Stimulated activated CD8-positive, alpha-beta memory T cell treated with anti-CD3 and anti-CD28 coated beads, Interleukin-2, amount 100 ng/mL, for 1 hour (primary cell): ENCODE measurements around the gene PKIB.

ENCODE experiments used
- DNase-seq, 2 donors: peaks; one replicate each; pipeline ENCODE4 v3.0.0-alpha.2; 2020; ENCODE audit warnings: low read depth in 2 of 2

The PKIB gene

GRCh38 chr6:122669418-122669817, 59.2 kb downstream of the PKIB start:
- DNase-seq, result no peak

GRCh38 chr6:122669868-122670267, 59.7 kb downstream of the PKIB start:
- no peak for DNase-seq

GRCh38 chr6:122671251-122671650, 61.0 kb downstream of the PKIB start:
- DNase-seq, result no peak

GRCh38 chr6:122673343-122673961, 63.2 kb downstream of the PKIB start:
- DNase-seq, result no peak

- DNase-seq, result no peak
These were observed 65.9 kb downstream of the PKIB start for GRCh38 chr6:122676146-122676545.

GRCh38 chr6:122676688-122677087, 66.5 kb downstream of the PKIB start:
- DNase-seq, result no peak

GRCh38 chr6:122677406-122677805, 67.2 kb downstream of the PKIB start:
- no peak for DNase-seq

GRCh38 chr6:122678841-122679240, 68.6 kb downstream of the PKIB start:
- no peak for DNase-seq

- no peak for DNase-seq
These were observed 71.5 kb downstream of the PKIB start for GRCh38 chr6:122681705-122682104.

- DNase-seq, result no peak
These were observed 73.9 kb downstream of the PKIB start for GRCh38 chr6:122683989-122684651.

- no peak for DNase-seq
These were observed 82.0 kb downstream of the PKIB start for GRCh38 chr6:122692175-122692598.

GRCh38 chr6:122692807-122693580, 82.8 kb downstream of the PKIB start:
- DNase-seq, result no peak

- DNase-seq, result no peak
These were observed 83.9 kb downstream of the PKIB start for GRCh38 chr6:122694075-122694474.

- no peak for DNase-seq
These were observed 84.4 kb downstream of the PKIB start for GRCh38 chr6:122694602-122695001.

- DNase-seq, result no peak
These were observed 85.0 kb downstream of the PKIB start for GRCh38 chr6:122695188-122695587.

GRCh38 chr6:122696079-122696478, 85.9 kb downstream of the PKIB start:
- no peak for DNase-seq

GRCh38 chr6:122696853-122697252, 86.6 kb downstream of the PKIB start:
- DNase-seq, result no peak

- DNase-seq, result no peak
These were observed 87.3 kb downstream of the PKIB start for GRCh38 chr6:122697458-122697857.

- no peak for DNase-seq
These were observed 91.5 kb downstream of the PKIB start for GRCh38 chr6:122701666-122702065.

GRCh38 chr6:122702841-122703240, 92.6 kb downstream of the PKIB start:
- no peak for DNase-seq

- DNase-seq, result no peak
These were observed 93.9 kb downstream of the PKIB start for GRCh38 chr6:122704066-122704465.

- no peak for DNase-seq
These were observed 99.8 kb downstream of the PKIB start for GRCh38 chr6:122709922-122710512.
